AG09309 (cell line): ENCODE results near the gene TEKTIP1.

Experiments used
- DNase-seq: peaks from one replicate; pipeline ENCODE4 v3.0.0-alpha.2; 2010; ENCODE audit warnings: low read depth
- H3K4me3 ChIP-seq: 2 replicates; pipeline ENCODE4 v1.5.1; 2011; ENCODE audit warnings: mild to moderate bottlenecking, low read depth, low read length, moderate library complexity; ENCODE audit not compliant: control insufficient read depth
- TF ChIP-seq, protein P1 (sequence below): IDR thresholded peaks from 2 replicates; pipeline ENCODE4 v1.5.1; 2011; ENCODE audit warnings: mild to moderate bottlenecking, low read depth, low read length, inconsistent platforms; ENCODE audit not compliant: insufficient read depth, control insufficient read depth; ENCODE audit errors: missing control alignments

The TEKTIP1 gene

DNA sequence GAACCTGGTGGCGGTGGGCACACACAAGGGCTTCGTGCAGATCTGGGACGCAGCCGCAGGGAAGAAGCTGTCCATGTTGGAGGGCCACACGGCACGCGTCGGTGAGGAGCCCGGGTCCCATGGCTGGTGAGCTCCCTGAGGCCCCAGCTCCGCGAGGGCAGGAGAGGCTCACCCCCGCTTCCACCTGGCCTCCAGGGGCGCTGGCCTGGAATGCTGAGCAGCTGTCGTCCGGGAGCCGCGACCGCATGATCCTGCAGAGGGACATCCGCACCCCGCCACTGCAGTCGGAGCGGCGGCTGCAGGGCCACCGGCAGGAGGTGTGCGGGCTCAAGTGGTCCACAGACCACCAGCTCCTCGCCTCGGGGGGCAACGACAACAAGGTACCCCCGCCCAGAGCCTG, 7.3 kb upstream of the TEKTIP1 start:
- TF ChIP-seq, protein P1, sequence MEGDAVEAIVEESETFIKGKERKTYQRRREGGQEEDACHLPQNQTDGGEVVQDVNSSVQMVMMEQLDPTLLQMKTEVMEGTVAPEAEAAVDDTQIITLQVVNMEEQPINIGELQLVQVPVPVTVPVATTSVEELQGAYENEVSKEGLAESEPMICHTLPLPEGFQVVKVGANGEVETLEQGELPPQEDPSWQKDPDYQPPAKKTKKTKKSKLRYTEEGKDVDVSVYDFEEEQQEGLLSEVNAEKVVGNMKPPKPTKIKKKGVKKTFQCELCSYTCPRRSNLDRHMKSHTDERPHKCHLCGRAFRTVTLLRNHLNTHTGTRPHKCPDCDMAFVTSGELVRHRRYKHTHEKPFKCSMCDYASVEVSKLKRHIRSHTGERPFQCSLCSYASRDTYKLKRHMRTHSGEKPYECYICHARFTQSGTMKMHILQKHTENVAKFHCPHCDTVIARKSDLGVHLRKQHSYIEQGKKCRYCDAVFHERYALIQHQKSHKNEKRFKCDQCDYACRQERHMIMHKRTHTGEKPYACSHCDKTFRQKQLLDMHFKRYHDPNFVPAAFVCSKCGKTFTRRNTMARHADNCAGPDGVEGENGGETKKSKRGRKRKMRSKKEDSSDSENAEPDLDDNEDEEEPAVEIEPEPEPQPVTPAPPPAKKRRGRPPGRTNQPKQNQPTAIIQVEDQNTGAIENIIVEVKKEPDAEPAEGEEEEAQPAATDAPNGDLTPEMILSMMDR, result no peak
- H3K4me3 ChIP-seq, result no peak overlapping the region
- no peak for DNase-seq

GRCh38 chr19:3532154-3532786, 6.7 kb upstream of the TEKTIP1 start:
- TF ChIP-seq, protein P1, result no peak
- H3K4me3 ChIP-seq, result no peak overlapping the region
- no peak for DNase-seq

- H3K4me3 ChIP-seq, result no peak overlapping the region
- TF ChIP-seq, protein P1, result no peak
- DNase-seq, result no peak
Observed at GRCh38 chr19:3533033-3533432, 5.9 kb upstream of the TEKTIP1 start.

DNA sequence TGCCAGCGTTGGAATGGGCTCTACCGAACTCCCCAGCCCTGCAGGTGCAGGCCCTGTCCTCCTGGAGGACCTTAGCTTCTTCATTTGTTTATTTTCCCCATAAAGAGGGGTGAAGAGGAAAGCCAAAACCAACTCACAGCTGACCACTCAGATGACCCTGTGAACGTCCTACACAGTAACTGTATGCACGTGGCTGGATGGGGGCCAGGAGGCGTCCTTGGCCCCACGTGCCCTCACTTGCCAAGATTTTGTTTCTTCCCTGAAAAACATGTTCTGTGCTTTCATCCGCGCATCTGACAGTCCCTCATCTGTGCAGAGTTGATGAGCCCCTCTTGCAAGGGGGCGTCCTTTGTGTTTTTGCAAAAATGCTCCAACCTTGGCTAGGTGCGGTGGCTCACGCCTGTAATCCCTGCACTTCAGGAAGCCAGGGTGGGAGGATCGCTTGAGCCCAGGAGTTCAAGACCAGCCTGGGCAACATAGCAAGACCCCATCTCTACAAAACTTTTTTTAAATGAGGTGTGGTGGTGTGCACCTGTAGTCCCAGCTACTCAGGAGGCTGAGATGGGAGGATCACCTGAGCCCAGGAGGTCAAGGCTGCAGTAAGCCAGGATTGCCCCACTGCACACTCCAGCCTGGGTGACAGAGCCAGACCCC, 5.3 kb upstream of the TEKTIP1 start:
- no peak for DNase-seq
- TF ChIP-seq, protein P1, result no peak
- H3K4me3 ChIP-seq, result no peak overlapping the region

GRCh38 chr19:3534375-3535234, 4.4 kb upstream of the TEKTIP1 start:
- H3K4me3 ChIP-seq, result no peak overlapping the region
- DNase-seq, result no peak
- TF ChIP-seq, protein P1, result no peak

GRCh38 chr19:3535235-3535535, 3.8 kb upstream of the TEKTIP1 start:
- H3K4me3 ChIP-seq, result no peak overlapping the region
- DNase-seq, result no peak
- TF ChIP-seq, protein P1, result no peak
